HG03432 (cell line): ENCODE results near the gene DRC1.

Source experiments
- ATAC-seq: cut with Tn5 transposase; IDR thresholded peaks from one replicate; pipeline ENCODE4 v1.9.1; 2021; ENCODE audit warnings: mild to moderate bottlenecking, moderate library complexity; ENCODE audit not compliant: unreplicated experiment

Gene DRC1

DNA sequence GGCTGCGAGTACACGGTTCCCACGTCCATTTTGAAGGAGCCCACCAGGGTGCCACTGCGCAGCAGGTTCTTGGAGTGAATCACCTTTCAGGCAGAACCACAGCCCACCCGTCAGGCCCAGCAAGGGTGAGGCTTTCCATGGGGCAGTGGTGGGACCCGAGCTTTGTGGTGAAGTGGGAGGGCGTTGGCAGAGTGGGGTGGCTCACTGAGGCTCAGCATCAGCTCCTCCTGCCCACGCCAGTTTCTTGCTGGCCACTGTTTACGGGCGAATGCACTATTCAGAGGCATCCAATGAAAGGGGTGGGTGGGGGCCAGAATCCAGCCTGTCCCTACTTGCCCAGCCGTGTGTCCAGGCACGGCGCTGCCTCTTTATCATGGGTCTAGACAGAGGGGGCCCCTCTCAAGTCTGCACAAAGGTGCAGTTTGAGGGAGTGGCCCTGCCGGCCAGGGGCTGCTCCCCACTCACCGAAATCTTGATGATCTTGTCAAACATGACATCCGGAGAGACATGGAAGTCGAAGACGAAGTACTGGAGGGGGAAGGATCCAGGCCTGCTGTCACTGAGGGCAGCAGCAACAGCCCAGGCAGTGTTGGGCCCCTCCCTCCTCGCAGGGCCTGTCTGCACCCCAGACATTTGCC is 87.6 kb downstream of the DRC1 start:
- ATAC-seq, result no peak

DNA sequence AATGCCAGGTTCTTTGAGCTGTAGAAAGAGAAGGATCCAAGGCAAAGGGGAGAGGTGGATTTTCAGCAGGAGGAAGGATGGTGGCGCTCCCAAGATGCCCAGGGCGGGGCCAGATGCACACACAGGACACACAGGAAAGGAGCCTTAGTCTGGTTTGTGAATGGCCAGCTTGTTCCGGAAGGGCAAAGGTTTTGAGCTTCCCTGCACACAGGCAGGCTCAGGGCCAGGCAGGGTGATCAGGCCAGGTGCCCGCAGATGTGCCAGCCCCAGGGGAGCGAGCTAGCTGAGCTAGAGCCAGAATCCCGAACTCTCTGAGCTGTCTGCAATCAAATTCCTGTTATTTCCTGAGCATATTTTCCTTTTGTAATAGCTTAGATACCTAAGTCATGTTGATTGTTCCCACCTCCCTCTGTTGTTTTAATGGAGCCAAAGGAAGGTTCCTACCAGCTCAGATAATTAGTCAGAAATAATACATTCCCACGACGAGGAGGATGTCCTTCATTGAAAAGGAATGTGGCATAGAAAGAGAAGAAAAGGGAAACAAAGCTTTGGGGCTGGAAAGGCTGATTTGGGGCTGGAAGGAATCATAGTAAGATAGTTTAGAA is 89.9 kb downstream of the DRC1 start:
- no peak for ATAC-seq

DNA sequence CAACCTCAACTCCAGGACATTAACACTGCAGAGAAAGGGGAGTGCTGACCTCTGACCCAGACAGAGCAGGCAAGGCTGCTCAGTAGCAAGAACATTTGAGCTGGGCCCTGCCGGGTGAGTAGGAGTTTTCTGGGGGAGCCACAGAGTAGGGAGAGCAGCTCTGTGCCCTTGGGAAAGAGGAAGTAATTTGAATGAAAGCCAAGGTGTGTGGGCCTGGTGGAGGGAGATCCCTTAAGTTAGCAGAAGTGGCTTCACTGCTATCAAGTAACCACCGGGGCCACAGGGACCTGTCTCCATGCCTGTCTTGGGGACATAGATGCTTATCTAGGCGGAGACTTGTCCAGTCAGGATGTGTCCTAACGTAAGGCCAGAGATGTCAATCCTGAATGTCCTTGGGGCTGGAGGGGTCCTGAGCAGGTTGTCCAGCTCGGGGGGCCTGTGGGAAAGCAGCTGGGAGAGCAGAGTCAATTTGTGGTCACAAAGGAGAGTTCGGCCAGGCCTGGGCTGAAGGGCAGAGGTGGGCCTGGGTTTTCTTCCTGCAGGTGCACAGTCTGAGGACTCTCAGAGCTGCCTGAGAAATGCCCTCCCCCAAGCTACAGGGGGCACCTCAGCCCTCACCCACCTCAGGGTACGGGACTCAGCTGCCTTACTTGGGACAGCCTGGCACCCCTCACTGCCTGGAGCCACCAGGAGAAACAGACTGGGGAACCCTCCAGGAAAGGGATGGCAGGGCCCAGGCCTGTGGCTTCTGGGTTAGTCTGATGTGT is 91.2 kb downstream of the DRC1 start:
- no peak for ATAC-seq

GRCh38 chr2:26493566-26493965 is 91.8 kb downstream of the DRC1 start:
- ATAC-seq, result no peak

DNA sequence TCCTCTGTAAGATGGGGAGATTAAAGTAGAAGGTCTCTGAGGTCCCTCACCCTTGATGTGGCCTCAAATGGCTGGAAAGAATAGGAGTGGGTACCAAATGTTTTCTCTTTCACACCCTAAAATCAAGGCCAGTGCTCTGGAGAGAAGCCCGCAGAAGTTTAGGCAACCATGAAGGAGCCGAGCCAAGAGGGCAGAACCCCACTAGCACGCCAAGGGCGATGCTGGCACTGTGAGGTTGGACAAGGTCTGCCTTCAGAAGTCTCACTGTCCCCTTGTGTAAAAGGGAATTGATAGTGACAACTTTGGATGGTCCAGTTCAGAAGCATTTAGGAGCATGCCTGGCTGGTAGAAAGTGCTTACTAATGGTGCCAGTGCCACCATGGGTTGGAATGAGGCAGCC is 92.5 kb downstream of the DRC1 start:
- no peak for ATAC-seq

- ATAC-seq, result no peak
Observed at GRCh38 chr2:26494891-26495290, 93.2 kb downstream of the DRC1 start.

GRCh38 chr2:26495705-26496297 is 94.1 kb downstream of the DRC1 start:
- ATAC-seq, result no peak

- no peak for ATAC-seq
Observed at GRCh38 chr2:26500406-26500805, 98.7 kb downstream of the DRC1 start.

- no peak for ATAC-seq
Observed at GRCh38 chr2:26503231-26503880, 101.6 kb downstream of the DRC1 start.

DNA sequence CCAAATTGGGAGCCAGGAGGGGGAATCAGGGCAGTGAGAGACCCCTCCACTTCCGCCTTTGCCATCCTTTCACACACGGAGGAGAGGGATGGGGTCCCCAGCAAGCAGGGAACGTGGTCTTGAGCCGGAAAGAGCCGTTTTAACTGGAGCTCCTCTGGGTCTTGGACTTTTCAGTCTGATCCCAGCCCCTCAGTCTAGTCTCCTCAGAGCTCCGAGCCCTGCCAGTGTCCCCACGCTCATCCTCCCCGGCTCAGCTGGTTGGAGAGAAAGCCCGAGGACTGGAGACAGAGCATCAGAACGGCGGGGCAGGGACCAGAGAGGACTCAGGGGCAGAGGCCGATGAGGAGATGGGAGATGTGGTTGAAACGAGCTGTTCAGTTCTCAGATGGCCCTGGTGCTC is 102.3 kb downstream of the DRC1 start:
- no peak for ATAC-seq

DNA sequence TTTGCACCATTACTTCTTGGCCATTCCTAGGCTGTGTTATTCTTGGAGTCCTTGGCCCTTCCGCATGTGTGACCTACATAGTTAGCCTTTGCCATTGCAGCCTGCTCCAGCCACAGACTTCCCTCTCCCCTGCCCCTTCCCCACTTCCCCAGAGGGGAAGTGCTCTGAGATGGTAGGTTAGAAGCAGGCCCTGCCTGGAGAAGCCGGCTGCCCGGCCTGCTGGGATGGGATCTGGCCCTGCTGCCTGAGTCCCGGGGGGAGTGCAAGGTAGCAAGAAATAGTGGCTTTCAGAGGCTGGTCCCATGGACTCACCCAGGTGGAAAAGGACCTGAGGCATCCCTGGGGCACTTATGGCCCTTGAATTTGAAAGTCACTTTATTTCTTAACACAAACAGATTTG is 104.6 kb downstream of the DRC1 start:
- ATAC-seq, result no peak
